GM12801 (cell line): ENCODE data around the gene EIF3B.

Experiments
- TF ChIP-seq, protein P1 (sequence below): IDR thresholded peaks from one replicate; pipeline ENCODE4 v1.5.1; 2011; ENCODE audit warnings: control low read depth; ENCODE audit not compliant: insufficient read length; ENCODE audit errors: extremely low read depth

The EIF3B gene

DNA sequence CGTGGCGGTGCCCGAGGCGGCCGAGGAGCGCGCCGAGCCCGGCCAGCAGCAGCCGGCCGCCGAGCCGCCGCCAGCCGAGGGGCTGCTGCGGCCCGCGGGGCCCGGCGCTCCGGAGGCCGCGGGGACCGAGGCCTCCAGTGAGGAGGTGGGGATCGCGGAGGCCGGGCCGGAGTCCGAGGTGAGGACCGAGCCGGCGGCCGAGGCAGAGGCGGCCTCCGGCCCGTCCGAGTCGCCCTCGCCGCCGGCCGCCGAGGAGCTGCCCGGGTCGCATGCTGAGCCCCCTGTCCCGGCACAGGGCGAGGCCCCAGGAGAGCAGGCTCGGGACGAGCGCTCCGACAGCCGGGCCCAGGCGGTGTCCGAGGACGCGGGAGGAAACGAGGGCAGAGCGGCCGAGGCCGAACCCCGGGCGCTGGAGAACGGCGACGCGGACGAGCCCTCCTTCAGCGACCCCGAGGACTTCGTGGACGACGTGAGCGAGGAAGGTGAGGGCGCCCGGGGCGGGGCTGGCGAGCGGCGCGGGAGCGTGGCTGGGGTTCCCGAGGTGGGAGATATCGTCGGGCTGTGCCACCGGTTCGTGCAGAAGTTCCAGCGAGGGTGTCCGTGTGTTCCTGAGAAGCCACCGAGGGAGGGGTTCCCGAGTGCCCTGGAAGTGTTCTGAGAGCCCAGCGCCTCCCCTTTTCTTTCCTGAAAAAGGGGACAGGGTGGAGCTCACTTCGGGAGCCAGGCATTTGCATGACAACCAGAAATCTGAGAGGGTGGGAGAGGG is 495 bp downstream of the EIF3B start:
- TF ChIP-seq, protein P1, sequence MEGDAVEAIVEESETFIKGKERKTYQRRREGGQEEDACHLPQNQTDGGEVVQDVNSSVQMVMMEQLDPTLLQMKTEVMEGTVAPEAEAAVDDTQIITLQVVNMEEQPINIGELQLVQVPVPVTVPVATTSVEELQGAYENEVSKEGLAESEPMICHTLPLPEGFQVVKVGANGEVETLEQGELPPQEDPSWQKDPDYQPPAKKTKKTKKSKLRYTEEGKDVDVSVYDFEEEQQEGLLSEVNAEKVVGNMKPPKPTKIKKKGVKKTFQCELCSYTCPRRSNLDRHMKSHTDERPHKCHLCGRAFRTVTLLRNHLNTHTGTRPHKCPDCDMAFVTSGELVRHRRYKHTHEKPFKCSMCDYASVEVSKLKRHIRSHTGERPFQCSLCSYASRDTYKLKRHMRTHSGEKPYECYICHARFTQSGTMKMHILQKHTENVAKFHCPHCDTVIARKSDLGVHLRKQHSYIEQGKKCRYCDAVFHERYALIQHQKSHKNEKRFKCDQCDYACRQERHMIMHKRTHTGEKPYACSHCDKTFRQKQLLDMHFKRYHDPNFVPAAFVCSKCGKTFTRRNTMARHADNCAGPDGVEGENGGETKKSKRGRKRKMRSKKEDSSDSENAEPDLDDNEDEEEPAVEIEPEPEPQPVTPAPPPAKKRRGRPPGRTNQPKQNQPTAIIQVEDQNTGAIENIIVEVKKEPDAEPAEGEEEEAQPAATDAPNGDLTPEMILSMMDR, result no peak

DNA sequence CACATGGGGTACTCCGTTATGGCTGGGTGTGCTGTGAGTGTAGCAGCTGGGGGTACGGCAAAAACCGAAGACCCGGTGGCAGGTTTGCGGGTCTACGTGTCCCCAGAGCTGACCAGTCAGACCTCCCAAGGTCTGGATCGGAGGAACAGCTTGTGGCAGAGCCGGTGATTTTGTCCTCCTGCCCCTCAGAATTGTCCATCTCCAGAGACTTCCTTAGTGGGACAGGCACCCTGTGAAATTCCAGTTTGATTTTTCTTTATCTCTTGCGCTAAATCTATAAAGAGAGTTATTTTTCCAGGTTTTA is 1.0 kb downstream of the EIF3B start:
- TF ChIP-seq, protein P1, result no peak

DNA sequence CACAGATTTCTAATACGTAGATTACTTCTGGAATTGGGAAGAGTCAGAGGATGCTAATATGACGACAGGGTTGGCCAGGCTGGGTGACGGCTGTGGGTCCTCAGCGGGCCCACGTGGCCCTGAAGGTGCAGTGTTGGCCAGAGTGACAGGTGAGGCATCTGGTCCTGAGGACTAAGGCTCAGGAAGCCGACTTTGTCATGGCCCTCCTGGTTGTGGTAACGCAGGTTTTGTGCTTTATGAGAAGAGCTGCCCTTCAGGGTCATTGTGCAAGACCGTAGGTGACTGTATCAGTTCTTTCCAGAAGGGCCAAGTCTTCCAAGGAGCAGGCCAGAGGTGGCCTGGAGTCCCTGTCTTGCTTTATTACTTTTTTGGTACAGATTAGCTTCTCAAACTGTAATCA is 2.5 kb downstream of the EIF3B start:
- TF ChIP-seq, protein P1, result no peak

DNA sequence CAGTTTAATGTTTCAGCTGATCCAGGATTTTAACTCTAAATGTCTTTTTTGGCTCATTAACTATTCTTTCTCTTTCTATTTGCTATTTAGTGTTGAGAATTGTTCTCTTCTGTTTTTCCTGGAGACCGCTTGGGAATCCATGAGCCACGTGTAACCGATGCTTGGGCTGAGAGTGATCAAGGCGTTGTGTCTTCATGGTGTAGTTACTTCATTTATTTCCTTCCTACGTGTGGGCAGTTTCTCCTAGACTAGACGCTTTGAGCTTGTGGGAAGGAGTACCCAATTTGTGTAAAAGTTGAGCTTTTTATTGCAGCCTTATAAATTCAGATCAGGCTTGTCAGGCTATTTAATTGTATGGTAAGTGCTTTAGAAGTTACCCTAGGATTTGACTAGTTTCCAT is 2.9 kb downstream of the EIF3B start:
- TF ChIP-seq, protein P1, result no peak

DNA sequence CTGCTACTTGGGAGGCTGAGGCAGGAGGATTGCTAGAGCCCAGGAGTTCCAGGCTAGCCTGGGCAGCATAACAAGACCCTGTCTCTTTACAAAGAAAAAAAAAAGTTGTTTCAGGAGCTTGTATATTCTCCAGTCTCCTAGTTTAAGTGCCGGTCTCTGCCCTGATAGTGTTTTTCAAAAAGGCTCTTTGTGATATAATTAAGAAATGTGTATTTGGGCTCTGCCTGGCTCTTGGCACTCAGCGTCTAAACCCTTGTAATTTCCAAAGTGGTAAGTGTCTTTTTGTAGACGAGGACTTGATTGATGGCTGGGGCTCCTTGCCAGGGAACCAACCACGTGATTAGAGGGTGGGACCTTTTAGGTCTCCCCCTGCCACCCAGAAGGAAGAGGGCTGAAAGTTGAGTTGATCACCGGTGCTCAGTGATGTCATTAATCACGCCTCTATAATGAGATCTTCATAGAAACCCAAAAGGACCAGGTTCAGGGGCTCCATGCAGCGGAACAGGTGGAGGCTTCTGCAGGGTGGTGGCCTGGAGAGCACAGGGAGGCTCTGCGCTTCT is 4.4 kb downstream of the EIF3B start:
- TF ChIP-seq, protein P1, result no peak

DNA sequence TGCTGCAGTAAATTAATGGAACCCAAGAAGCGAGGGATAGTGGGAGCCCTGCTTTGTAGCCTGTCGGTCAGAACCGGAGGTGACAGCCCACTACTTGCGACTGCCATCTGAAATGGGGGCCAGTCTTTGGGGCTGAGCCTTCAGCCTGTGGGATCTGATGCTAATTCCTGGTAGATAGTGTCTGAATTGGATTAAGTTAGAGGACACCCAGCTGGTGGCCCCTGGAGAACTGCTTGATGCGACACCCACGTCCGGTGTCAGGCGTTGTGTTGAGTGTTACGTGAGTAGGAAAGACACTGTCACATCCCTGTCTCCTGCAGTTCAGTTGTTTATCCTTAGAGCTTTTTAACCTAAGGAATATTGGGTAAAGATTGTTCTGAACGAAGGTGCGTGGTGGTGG is 5.0 kb downstream of the EIF3B start:
- TF ChIP-seq, protein P1, result no peak

DNA sequence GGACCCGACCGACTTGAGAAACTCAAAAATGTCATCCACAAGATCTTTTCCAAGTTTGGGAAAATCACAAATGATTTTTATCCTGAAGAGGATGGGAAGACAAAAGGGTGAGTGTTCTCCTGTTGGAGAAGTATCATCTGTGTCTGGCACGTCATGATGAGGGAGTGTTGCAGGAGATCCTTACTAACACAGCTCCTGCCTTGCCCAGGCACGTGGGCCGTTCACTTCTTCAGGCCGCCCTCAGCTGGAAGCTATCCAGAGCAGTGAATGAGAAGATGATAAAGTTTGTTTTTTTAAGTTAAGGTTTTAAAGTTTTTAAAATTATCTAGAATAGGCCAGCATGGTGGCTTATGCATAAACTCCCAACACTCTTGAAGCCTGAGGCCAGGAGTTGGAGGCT is 6.2 kb downstream of the EIF3B start:
- TF ChIP-seq, protein P1, result no peak
